Heart right ventricle (tissue), 16 donors: Measurements from ENCODE around the gene NPAS2. TPM values are rescaled to one million over a fixed set of nuclear protein-coding genes. Genes with fewer than 3 reads are reported as not detected.

Source experiments
- ATAC-seq, 8 donors: fragments of 200-7000 bp; cut with Tn5 transposase; one replicate each; pipeline ENCODE4 v1.9.1; 2020; ENCODE audit warnings: mild to moderate bottlenecking in 8 of 8, moderate library complexity in 8 of 8, moderate number of reproducible peaks in 1 of 8
- DNase-seq, 2 donors: peaks; one replicate each; pipeline ENCODE4 v3.0.0-alpha.2; 2020
- H3K27ac ChIP-seq, 10 donors: fragments of 200-600 bp; sonication (generic) in 2 of 10; one replicate each; pipeline versions ENCODE4 v1.5.0 to v1.8.0; 2020 to 2022; ENCODE audit warnings: mild to moderate bottlenecking in 3 of 10
- H3K27me3 ChIP-seq, 7 donors: fragments of 200-600 bp; one replicate each; pipeline ENCODE4 v1.8.0; 2021 to 2022; ENCODE audit warnings: mild to moderate bottlenecking in 2 of 7
- H3K36me3 ChIP-seq, 9 donors: fragments of 200-600 bp; sonication (generic) in 1 of 9; one replicate each; pipeline versions ENCODE4 v1.5.0 to v1.8.0; 2020 to 2022; ENCODE audit warnings: mild to moderate bottlenecking in 2 of 9
- H3K4me1 ChIP-seq, 9 donors: fragments of 200-600 bp; sonication (generic) in 1 of 9; one replicate each; pipeline versions ENCODE4 v1.5.0 to v1.8.0; 2020 to 2022; ENCODE audit warnings: mild to moderate bottlenecking in 4 of 9
- H3K4me3 ChIP-seq, 10 donors: fragments of 200-600 bp; sonication (generic) in 2 of 10; one replicate each; pipeline versions ENCODE4 v1.5.0 to v1.8.0; 2020 to 2022; ENCODE audit warnings: mild to moderate bottlenecking in 7 of 10, moderate library complexity in 2 of 10
- H3K9me3 ChIP-seq, 11 donors: fragments of 200-600 bp in 10 of 11; sonication (generic) in 2 of 11; one replicate each; pipeline versions ENCODE4 v1.5.0 to v1.8.0; 2013 to 2022; ENCODE audit warnings: mild to moderate bottlenecking in 2 of 11, control low read depth in 1 of 11, moderate library complexity in 1 of 11
- CTCF ChIP-seq, 9 donors: fragments of 200-600 bp; sonication (generic) in 2 of 9; IDR thresholded peaks; one replicate each; pipeline versions ENCODE4 v1.5.0 to v1.8.0; 2021 to 2022; ENCODE audit warnings: antibody characterized with exemption in 9 of 9, mild to moderate bottlenecking in 5 of 9, moderate library complexity in 1 of 9
- WGBS, 2 donors: extraction: QIAGEN DNeasy Blood & Tissue Kit; methylation state at CpG; one replicate each; pipeline ENCODE4 v1.1.7; 2013; ENCODE audit warnings: inconsistent platforms in 1 of 2; 5-methylcytosine and 5-hydroxymethylcytosine counted together
- intact Hi-C, 10 donors: fragments of 100-400 bp; cut with DNase I; formaldehyde crosslinking; loops; one replicate each; pipeline versions ENCODE4 v1.11.1 to v1.14.2; 2022
- polyA plus RNA-seq, 2 donors: library from polyadenylated mRNA; stranded (reverse); fragments of 200-250 nt; gene quantifications; one replicate each; pipeline ENCODE4 v1.2.3, GENCODE V29; 2013
- total RNA-seq, 10 donors: library from RNA; stranded (reverse); fragmentation: NEBNext Ultra II Directional in 3 of 10; extraction: Animal tissue kit (Norgen Biotek cat#: 25700) in 3 of 10; gene quantifications; one replicate each; pipeline versions ENCODE4 v1.2.1 to v1.2.4, GENCODE V29; 2021 to 2023
- donor health status: Arrhythmogenic right ventricular cardiomyopathy.
- donor health status: ischemic (EF 13 %, LVEDD 7.1; RV severe dilation, severe dysfunction).
- donor health status: healthy with polysubstance abuse.
- donor health status: DM: no; HTN: yes; CAD: no.
- donor health status: DM: no; HTN: no; CAD: no.
- donor health status: ischemic (EF 25% LVEDD 6.9; RV normal size, moderate dysfunction).
- donor health status: ischemic (EF 25% LVEDD 5.7; RV mildly dilated, moderate dysfunction).
- donor health status: healthy.
- donor health status: DM: yes; HTN: yes; CAD: no.
- donor health status: Ischemic cardiomyopathy.
- donor health status: ischemic (EF 35%, LVEDD 5.7; RV mildly dilated, moderate dysfunction).
- donor health status: nonischemic (EF 11% LVEDD 7.7; RV severe dilation, severe dysfunction).
- donor health status: DM: yes; HTN: yes; CAD: no.
- donor health status: PGD.
- donor health status: ischemic (EF 29% LVEDD 5.4; RV normal size, mild dysfunction).
- donor health status: nonischemic (EF 23%, LVEDD 6.1; RV moderate dilation, normal function).

Gene NPAS2
- total and polyA plus RNA-seq, 12 donors, result 32.1 to 70.1 (median 41.2) TPM

GRCh38 chr2:100905132-100905805, 85.3 kb downstream of the NPAS2 start:
- peaks cover 0 to 20% (median 0%) of the 10 kb centered on the region in 9 donors for H3K36me3 ChIP-seq
- H3K27ac ChIP-seq, result peak overlapping the region; percentile 14 to 83 (median 66)
- 39 to 61% methylated on average over 9 of the region's 9 CpGs for WGBS, 2 donors
- no peak overlapping the region for H3K4me3 ChIP-seq
- TF ChIP-seq CTCF (IDR thresholded peaks at IDR 0.05), result no peak
- H3K4me1 ChIP-seq, result peaks cover 12 to 61% (median 30%) of the 10 kb centered on the region in 9 donors
- ATAC-seq, result peak; percentile 48 to 89 (median 76)
- no peaks in the 10 kb centered on the region for H3K27me3 ChIP-seq
- intact Hi-C loops, result loop anchor here in 2 of 10 donors (10.0 kb wide), 3 partner anchors 80 to 290 kb away; no protein-coding TSS in a partner anchor
- peaks cover 0 to 4% (median 0%) of the 10 kb centered on the region in 11 donors for H3K9me3 ChIP-seq
- DNase-seq, result no peak

- intact Hi-C loops, result loop anchor here in 2 of 10 donors (10.0 kb wide), 3 partner anchors 79 to 291 kb away; no protein-coding TSS in a partner anchor
- DNase-seq, result no peak
- no peak for TF ChIP-seq CTCF (IDR thresholded peaks at IDR 0.05)
- H3K36me3 ChIP-seq, result peaks cover 0 to 20% (median 0%) of the 10 kb centered on the region in 9 donors
- H3K4me3 ChIP-seq, result no peak overlapping the region
- H3K9me3 ChIP-seq, result no peaks in the 10 kb centered on the region
- 68 to 82% methylated on average over 1 of the region's 1 CpG for WGBS, 2 donors
- H3K27ac ChIP-seq, result peak overlapping the region in 6 of 10 donors; percentile 47 to 83 (median 73)
- H3K27me3 ChIP-seq, result no peaks in the 10 kb centered on the region
- peak in 1 of 8 donors; percentile 4 for ATAC-seq
- peaks cover 12 to 63% (median 30%) of the 10 kb centered on the region in 9 donors for H3K4me1 ChIP-seq
Measured at GRCh38 chr2:100906131-100906530, 86.2 kb downstream of the NPAS2 start.

GRCh38 chr2:100906679-100907078, 86.7 kb downstream of the NPAS2 start:
- no peak overlapping the region for H3K4me3 ChIP-seq
- intact Hi-C loops, result loop anchor here in 2 of 10 donors (10.0 kb wide), 3 partner anchors 78 to 292 kb away; no protein-coding TSS in a partner anchor
- peaks cover 12 to 63% (median 30%) of the 10 kb centered on the region in 9 donors for H3K4me1 ChIP-seq
- WGBS, 2 donors, result 88 to 90% methylated on average over 5 of the region's 5 CpGs
- peaks cover 0 to 16% (median 0%) of the 10 kb centered on the region in 9 donors for H3K36me3 ChIP-seq
- peak overlapping the region in 3 of 10 donors; percentile 71 to 83 (median 81) for H3K27ac ChIP-seq
- no peaks in the 10 kb centered on the region for H3K27me3 ChIP-seq
- ATAC-seq, result no peak
- H3K9me3 ChIP-seq, result no peaks in the 10 kb centered on the region
- no peak for DNase-seq
- no peak for TF ChIP-seq CTCF (IDR thresholded peaks at IDR 0.05)

- no peak overlapping the region for H3K27ac ChIP-seq
- H3K27me3 ChIP-seq, result no peaks in the 10 kb centered on the region
- intact Hi-C loops, result loop anchor here in 2 of 10 donors (10.0 kb wide), 3 partner anchors 77 to 293 kb away; no protein-coding TSS in a partner anchor
- H3K4me3 ChIP-seq, result no peak overlapping the region
- TF ChIP-seq CTCF (IDR thresholded peaks at IDR 0.05), result no peak
- ATAC-seq (no peak), DNase-seq (no peak)
- 63 to 73% methylated on average over 5 of the region's 5 CpGs for WGBS, 2 donors
- H3K4me1 ChIP-seq, result peaks cover 11 to 58% (median 29%) of the 10 kb centered on the region in 9 donors
- peaks cover 0 to 18% (median 0%) of the 10 kb centered on the region in 9 donors for H3K36me3 ChIP-seq
- no peaks in the 10 kb centered on the region for H3K9me3 ChIP-seq
Measured at GRCh38 chr2:100907832-100908231, 87.9 kb downstream of the NPAS2 start.
